ENCODE measurements around the gene ABCA4. TPM values are rescaled to one million over a fixed set of nuclear protein-coding genes. Genes with fewer than 3 reads are reported as not detected.

The ABCA4 gene
- total and polyA plus RNA-seq, 2 of the 8 experiments (the other 6 are each of a cell fraction or from before 2014, with no cell fraction given), result 0.06 TPM; not detected in 1

DNA sequence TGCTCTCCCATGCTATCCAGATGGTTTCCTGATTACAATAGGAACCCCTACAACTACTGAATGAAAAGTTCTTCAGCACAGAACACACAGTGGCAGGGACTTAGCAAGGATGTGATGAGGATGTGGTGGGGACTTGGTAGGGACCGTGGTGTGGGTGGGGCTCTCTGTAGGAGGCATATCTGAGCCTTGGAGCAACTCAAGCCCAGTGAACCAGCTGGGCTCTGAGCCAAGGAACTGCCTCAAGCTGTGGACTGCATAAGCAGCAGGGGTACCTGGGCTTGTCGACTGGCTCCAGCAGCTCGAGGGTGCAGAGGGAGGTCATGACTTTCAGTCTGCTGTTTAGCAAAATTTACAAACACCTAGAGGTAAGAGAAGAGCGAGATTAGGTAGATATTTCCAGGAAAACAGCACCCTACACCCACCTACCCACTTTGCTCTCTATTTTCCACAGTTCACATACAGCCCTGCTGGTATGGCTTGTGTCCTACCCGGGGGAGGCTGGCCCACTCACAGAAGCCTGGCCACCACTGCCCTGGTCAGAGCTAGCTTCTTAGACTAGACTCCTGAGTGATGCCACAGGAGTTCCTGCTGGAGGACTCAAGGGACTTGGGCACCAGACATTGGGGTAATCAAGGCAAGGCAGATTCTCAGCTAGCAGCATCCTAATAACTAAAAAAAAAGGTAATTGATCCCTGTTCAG is 125.0 kb downstream of the ABCA4 start (continued):
- TF ChIP-seq, protein P1, sequence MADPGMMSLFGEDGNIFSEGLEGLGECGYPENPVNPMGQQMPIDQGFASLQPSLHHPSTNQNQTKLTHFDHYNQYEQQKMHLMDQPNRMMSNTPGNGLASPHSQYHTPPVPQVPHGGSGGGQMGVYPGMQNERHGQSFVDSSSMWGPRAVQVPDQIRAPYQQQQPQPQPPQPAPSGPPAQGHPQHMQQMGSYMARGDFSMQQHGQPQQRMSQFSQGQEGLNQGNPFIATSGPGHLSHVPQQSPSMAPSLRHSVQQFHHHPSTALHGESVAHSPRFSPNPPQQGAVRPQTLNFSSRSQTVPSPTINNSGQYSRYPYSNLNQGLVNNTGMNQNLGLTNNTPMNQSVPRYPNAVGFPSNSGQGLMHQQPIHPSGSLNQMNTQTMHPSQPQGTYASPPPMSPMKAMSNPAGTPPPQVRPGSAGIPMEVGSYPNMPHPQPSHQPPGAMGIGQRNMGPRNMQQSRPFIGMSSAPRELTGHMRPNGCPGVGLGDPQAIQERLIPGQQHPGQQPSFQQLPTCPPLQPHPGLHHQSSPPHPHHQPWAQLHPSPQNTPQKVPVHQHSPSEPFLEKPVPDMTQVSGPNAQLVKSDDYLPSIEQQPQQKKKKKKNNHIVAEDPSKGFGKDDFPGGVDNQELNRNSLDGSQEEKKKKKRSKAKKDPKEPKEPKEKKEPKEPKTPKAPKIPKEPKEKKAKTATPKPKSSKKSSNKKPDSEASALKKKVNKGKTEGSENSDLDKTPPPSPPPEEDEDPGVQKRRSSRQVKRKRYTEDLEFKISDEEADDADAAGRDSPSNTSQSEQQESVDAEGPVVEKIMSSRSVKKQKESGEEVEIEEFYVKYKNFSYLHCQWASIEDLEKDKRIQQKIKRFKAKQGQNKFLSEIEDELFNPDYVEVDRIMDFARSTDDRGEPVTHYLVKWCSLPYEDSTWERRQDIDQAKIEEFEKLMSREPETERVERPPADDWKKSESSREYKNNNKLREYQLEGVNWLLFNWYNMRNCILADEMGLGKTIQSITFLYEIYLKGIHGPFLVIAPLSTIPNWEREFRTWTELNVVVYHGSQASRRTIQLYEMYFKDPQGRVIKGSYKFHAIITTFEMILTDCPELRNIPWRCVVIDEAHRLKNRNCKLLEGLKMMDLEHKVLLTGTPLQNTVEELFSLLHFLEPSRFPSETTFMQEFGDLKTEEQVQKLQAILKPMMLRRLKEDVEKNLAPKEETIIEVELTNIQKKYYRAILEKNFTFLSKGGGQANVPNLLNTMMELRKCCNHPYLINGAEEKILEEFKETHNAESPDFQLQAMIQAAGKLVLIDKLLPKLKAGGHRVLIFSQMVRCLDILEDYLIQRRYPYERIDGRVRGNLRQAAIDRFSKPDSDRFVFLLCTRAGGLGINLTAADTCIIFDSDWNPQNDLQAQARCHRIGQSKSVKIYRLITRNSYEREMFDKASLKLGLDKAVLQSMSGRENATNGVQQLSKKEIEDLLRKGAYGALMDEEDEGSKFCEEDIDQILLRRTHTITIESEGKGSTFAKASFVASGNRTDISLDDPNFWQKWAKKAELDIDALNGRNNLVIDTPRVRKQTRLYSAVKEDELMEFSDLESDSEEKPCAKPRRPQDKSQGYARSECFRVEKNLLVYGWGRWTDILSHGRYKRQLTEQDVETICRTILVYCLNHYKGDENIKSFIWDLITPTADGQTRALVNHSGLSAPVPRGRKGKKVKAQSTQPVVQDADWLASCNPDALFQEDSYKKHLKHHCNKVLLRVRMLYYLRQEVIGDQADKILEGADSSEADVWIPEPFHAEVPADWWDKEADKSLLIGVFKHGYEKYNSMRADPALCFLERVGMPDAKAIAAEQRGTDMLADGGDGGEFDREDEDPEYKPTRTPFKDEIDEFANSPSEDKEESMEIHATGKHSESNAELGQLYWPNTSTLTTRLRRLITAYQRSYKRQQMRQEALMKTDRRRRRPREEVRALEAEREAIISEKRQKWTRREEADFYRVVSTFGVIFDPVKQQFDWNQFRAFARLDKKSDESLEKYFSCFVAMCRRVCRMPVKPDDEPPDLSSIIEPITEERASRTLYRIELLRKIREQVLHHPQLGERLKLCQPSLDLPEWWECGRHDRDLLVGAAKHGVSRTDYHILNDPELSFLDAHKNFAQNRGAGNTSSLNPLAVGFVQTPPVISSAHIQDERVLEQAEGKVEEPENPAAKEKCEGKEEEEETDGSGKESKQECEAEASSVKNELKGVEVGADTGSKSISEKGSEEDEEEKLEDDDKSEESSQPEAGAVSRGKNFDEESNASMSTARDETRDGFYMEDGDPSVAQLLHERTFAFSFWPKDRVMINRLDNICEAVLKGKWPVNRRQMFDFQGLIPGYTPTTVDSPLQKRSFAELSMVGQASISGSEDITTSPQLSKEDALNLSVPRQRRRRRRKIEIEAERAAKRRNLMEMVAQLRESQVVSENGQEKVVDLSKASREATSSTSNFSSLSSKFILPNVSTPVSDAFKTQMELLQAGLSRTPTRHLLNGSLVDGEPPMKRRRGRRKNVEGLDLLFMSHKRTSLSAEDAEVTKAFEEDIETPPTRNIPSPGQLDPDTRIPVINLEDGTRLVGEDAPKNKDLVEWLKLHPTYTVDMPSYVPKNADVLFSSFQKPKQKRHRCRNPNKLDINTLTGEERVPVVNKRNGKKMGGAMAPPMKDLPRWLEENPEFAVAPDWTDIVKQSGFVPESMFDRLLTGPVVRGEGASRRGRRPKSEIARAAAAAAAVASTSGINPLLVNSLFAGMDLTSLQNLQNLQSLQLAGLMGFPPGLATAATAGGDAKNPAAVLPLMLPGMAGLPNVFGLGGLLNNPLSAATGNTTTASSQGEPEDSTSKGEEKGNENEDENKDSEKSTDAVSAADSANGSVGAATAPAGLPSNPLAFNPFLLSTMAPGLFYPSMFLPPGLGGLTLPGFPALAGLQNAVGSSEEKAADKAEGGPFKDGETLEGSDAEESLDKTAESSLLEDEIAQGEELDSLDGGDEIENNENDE (IDR thresholded peaks at IDR 0.05; ENCODE audit: insufficient replicate concordance, low read length), result no peak
- TF ChIP-seq GTF2F1 (IDR thresholded peaks at IDR 0.05; ENCODE audit: borderline replicate concordance, low read depth, low read length) (no peak), CHD1 (IDR thresholded peaks at IDR 0.05; ENCODE audit: low read depth, low read length) (no peak), GABPA (IDR thresholded peaks at IDR 0.05; ENCODE audit: borderline replicate concordance, insufficient read depth, low read length) (no peak), NRF1 (IDR thresholded peaks at IDR 0.05; ENCODE audit: low read depth, low read length) (no peak), POU5F1 (IDR thresholded peaks at IDR 0.05; ENCODE audit: low read depth, low read length) (no peak), JUN (IDR thresholded peaks at IDR 0.05; ENCODE audit: low read depth, low read length) (no peak)
- TF ChIP-seq, protein P2, sequence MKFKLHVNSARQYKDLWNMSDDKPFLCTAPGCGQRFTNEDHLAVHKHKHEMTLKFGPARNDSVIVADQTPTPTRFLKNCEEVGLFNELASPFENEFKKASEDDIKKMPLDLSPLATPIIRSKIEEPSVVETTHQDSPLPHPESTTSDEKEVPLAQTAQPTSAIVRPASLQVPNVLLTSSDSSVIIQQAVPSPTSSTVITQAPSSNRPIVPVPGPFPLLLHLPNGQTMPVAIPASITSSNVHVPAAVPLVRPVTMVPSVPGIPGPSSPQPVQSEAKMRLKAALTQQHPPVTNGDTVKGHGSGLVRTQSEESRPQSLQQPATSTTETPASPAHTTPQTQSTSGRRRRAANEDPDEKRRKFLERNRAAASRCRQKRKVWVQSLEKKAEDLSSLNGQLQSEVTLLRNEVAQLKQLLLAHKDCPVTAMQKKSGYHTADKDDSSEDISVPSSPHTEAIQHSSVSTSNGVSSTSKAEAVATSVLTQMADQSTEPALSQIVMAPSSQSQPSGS (IDR thresholded peaks at IDR 0.05; ENCODE audit: low read length), result no peak
